ENCODE measurements around the gene GINS2.

DNA sequence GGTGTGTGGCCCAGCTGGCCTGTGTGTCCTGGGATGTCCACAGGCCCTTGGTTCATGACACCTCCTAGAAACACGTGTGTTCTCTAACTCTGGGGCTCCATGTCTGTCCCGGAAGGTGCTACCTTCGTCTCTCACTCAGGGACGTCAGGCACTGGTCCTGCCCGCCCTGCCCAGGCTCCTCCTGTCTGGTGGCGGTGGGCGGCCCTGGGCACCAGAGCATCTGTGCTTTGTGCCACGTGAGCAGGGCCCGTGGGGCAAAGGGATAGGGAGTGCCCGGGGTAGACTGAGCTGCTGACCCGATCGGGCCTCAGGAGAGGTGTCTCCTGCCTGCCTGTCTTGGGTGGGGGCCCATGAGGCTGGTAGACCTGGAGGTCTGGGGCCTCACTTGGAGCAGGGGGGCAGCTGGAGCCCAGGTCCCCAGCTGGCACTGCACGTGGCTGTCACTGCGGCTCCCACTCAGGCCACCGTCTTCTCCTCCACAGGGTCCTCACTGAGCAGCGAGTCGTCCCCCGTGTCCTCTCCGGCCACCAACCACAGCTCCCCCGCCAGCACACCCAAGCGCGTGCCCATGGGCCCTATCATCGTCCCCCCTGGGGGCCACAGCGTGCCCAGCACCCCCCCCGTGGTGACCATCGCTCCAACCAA is 40.6 kb downstream of the GINS2 start:
- TF ChIP-seq, protein P1, sequence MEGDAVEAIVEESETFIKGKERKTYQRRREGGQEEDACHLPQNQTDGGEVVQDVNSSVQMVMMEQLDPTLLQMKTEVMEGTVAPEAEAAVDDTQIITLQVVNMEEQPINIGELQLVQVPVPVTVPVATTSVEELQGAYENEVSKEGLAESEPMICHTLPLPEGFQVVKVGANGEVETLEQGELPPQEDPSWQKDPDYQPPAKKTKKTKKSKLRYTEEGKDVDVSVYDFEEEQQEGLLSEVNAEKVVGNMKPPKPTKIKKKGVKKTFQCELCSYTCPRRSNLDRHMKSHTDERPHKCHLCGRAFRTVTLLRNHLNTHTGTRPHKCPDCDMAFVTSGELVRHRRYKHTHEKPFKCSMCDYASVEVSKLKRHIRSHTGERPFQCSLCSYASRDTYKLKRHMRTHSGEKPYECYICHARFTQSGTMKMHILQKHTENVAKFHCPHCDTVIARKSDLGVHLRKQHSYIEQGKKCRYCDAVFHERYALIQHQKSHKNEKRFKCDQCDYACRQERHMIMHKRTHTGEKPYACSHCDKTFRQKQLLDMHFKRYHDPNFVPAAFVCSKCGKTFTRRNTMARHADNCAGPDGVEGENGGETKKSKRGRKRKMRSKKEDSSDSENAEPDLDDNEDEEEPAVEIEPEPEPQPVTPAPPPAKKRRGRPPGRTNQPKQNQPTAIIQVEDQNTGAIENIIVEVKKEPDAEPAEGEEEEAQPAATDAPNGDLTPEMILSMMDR (conservative IDR thresholded peaks at IDR 0.05): no peak
- TF ChIP-seq EZH2 (IDR thresholded peaks at IDR 0.05; ENCODE audit: low read depth): no peak
